GM23248 (cell line): ENCODE data around the gene EDIL3. TPM values are rescaled to one million over a fixed set of nuclear protein-coding genes. Genes with fewer than 3 reads are reported as not detected.

Source experiments
- DNase-seq: peaks from one replicate; pipeline ENCODE4 v3.0.0-alpha.2; 2015
- H2AFZ ChIP-seq: fragments of 200-600 bp; sonication (generic); 2 replicates; pipeline ENCODE4 v1.6.1; 2016; ENCODE audit warnings: antibody characterized with exemption
- H3F3A ChIP-seq: fragments of 200-600 bp; sonication (generic); 2 replicates; pipeline ENCODE4 v1.6.1; 2016; ENCODE audit warnings: mild to moderate bottlenecking, antibody characterized with exemption, mixed run types; ENCODE audit not compliant: insufficient read depth
- H3K27ac ChIP-seq: fragments of 200-600 bp; sonication (generic); 2 replicates; pipeline ENCODE4 v1.5.1; 2016; ENCODE audit warnings: mild to moderate bottlenecking
- H3K27me3 ChIP-seq: fragments of 200-600 bp; sonication (generic); replicated peaks from 2 replicates; pipeline ENCODE4 v1.6.1; 2016; ENCODE audit warnings: mild to moderate bottlenecking; ENCODE audit not compliant: insufficient read depth
- H3K36me3 ChIP-seq: fragments of 200-600 bp; sonication (generic); 2 replicates; pipeline ENCODE4 v1.6.1; 2016; ENCODE audit warnings: low read depth, mild to moderate bottlenecking
- H3K4me1 ChIP-seq: fragments of 200-600 bp; sonication (generic); 2 replicates; pipeline ENCODE4 v1.6.1; 2016; ENCODE audit warnings: mild to moderate bottlenecking; ENCODE audit not compliant: insufficient read depth
- H3K4me2 ChIP-seq: fragments of 200-600 bp; sonication (generic); one replicate; pipeline ENCODE4 v1.6.1; 2016; ENCODE audit warnings: mild to moderate bottlenecking; ENCODE audit not compliant: unreplicated experiment
- H3K4me3 ChIP-seq: fragments of 200-600 bp; sonication (generic); 2 replicates; pipeline ENCODE4 v1.5.1; 2016; ENCODE audit warnings: mild to moderate bottlenecking
- H3K79me2 ChIP-seq: fragments of 200-600 bp; sonication (generic); 2 replicates; pipeline ENCODE4 v1.6.1; 2016; ENCODE audit warnings: mild to moderate bottlenecking; ENCODE audit not compliant: insufficient read depth
- H3K9ac ChIP-seq: fragments of 200-600 bp; sonication (generic); 2 replicates; pipeline ENCODE4 v1.6.1; 2016; ENCODE audit warnings: mild to moderate bottlenecking
- H3K9me2 ChIP-seq: fragments of 200-600 bp; sonication (generic); 2 replicates; pipeline ENCODE4 v1.6.1; 2016; ENCODE audit warnings: mixed run types, mild to moderate bottlenecking, moderate library complexity; ENCODE audit not compliant: insufficient read depth
- H3K9me3 ChIP-seq: fragments of 200-600 bp; sonication (generic); one replicate; pipeline ENCODE4 v1.6.1; 2017; ENCODE audit warnings: low read depth
- H4K20me1 ChIP-seq: fragments of 200-600 bp; sonication (generic); 2 replicates; pipeline ENCODE4 v1.6.0; 2016; ENCODE audit not compliant: insufficient read depth
- EZH2 ChIP-seq: fragments of 200-600 bp; sonication (generic); IDR thresholded peaks from 2 replicates; pipeline ENCODE4 v1.6.1; 2018; ENCODE audit warnings: antibody characterized with exemption, mild to moderate bottlenecking; ENCODE audit not compliant: insufficient read depth, poor library complexity, severe bottlenecking
- EZH2phosphoT487 ChIP-seq: fragments of 200-600 bp; sonication (generic); IDR thresholded peaks from 2 replicates; pipeline ENCODE4 v1.6.1; 2018; ENCODE audit warnings: antibody characterized with exemption, moderate library complexity, mild to moderate bottlenecking, low read depth; ENCODE audit not compliant: insufficient read depth
- WGBS, 2 experiments: methylation state at CpG; one replicate each; pipeline ENCODE4 v1.1.6; 2015 to 2017; ENCODE audit warnings: low lambda C conversion rate in 2 of 2, low coverage in 1 of 2; ENCODE audit errors: missing lambda C conversion rate in 2 of 2; 5-methylcytosine and 5-hydroxymethylcytosine counted together
- in situ Hi-C: fragments of 300-500 bp; cut with MboI; formaldehyde crosslinking; loops from 2 replicates; pipeline ENCODE4 v1.15.0; 2020
- polyA plus RNA-seq: library from polyadenylated mRNA; unstranded; fragments of >200 nt; fragmentation: Nextera tagmentation; extraction: Ambion mirVana; gene quantifications from 2 replicates; pipeline ENCODE4 v1.2.1, GENCODE V29; 2016
- total RNA-seq: library from RNA; depleted of rRNA; stranded (reverse); fragments of >200 nt; shearing (Covaris generic); gene quantifications from 2 replicates; pipeline ENCODE4 v1.2.3, GENCODE V29; 2014

The EDIL3 gene
- total and polyA plus RNA-seq, 2 experiments from 2014 or later = 17.7 to 24.1 TPM

DNA sequence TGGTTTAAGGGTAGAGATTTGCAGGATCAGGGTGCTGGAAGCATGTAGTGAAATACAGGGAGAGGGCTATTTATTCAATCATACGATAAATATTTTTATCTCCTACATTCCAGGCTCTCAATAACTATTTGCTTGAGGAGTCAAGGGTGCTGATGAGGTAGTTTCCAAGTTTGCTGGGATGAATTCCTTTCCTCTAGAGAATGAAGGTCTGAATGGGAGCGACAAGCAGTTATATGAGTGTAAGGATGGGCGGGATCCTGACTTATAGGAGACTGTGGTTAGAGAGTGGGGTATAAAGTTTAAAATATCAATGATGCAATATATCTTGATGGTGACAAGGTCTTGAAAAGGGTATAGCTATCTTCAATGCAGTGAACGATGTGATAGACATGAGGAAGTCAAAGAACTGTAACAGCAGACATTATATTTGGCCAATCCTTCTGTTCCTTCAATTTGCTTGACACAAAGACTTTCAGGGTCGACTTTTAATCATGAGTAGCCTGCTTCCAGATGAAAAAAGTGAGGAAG is 462.9 kb downstream of the EDIL3 start:
- H4K20me1 ChIP-seq = no peaks in the 10 kb centered on the region
- no peak overlapping the region for H3K27ac ChIP-seq
- no peak for DNase-seq
- no peaks in the 10 kb centered on the region for H3K36me3 ChIP-seq
- WGBS, 2 experiments = 74 to 81% methylated on average over 5 of the region's 5 CpGs
- H3K9ac ChIP-seq = no peak overlapping the region
- no peaks in the 10 kb centered on the region for H3K79me2 ChIP-seq
- H3K9me3 ChIP-seq = no peaks in the 10 kb centered on the region
- no peak overlapping the region for H3K4me2 ChIP-seq
- H3F3A ChIP-seq = peaks cover 51% of the 10 kb centered on the region
- H2AFZ ChIP-seq = no peak overlapping the region
- H3K4me1 ChIP-seq = peaks cover 53% of the 10 kb centered on the region
- no peaks in the 10 kb centered on the region for H3K9me2 ChIP-seq
- no peaks in the 10 kb centered on the region for H3K27me3 ChIP-seq
- H3K4me3 ChIP-seq = no peak overlapping the region
- TF ChIP-seq EZH2phosphoT487 (no peak), EZH2 (no peak)
- in situ Hi-C loops = loop anchor here (10.0 kb wide), 1 partner anchor 333 kb away; no protein-coding TSS in a partner anchor

DNA sequence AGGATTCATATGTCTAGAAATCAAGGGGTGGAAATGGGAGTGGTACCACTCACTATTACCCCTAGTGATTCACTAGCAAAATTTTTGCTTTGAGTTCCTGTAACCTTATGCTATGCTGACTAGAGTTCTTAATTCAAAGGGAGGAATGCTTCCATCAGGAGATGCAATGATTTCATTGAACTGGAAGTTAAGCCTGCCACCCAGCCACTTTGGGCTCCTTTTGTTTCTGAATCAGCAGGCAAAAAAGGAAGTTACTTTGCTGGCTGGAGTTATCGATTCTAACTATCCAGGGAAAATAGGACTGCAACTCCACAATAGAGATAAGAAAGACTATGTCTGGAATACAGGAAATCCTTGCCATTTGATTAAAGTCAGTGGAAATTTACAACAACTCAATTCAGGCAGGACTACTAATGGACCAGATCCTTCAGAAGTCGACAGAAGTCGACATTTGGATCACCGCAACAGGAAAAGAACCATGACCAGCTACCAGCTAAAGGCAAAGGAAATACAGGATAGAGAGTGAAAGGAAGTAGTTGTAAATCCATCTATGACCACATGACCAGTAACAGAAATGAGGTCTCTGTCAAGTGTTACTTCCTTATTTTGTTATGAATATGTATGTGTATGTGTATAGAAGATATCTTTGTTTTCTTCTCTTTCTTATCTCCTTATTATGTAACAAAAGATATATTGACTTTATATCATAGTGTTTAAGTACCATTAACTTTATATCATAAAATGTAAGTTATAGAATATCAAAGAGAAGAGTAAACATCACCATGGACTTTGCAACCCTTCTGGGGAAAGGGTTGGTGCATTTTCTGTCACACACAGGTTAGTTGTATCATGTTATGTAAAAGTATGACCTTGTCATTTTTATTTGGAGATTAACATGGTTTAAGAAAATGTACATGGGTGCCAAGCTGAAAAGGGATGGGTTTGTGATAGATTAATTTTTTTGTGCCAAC is 465.3 kb downstream of the EDIL3 start:
- Histone ChIP-seq H3K9ac (no peak overlapping the region), H3K4me3 (no peak overlapping the region), H3K79me2 (no peaks in the 10 kb centered on the region), H3K36me3 (no peaks in the 10 kb centered on the region), H3K27me3 (no peaks in the 10 kb centered on the region), H4K20me1 (no peaks in the 10 kb centered on the region), H3K9me2 (no peaks in the 10 kb centered on the region), H3F3A (peaks cover 28% of the 10 kb centered on the region), H2AFZ (peak overlapping the region; percentile 12), H3K4me2 (peak overlapping the region; percentile 36), H3K27ac (peak overlapping the region; percentile 30), H3K4me1 (peaks cover 48% of the 10 kb centered on the region), H3K9me3 (no peaks in the 10 kb centered on the region)
- no peak for TF ChIP-seq EZH2
- no peak for TF ChIP-seq EZH2phosphoT487
- peak; percentile 57 for DNase-seq
- in situ Hi-C loops = loop anchor here (10.0 kb wide), 1 partner anchor 335 kb away; no protein-coding TSS in a partner anchor
- 67 to 72% methylated on average over 4 of the region's 4 CpGs for WGBS, 2 experiments

DNA sequence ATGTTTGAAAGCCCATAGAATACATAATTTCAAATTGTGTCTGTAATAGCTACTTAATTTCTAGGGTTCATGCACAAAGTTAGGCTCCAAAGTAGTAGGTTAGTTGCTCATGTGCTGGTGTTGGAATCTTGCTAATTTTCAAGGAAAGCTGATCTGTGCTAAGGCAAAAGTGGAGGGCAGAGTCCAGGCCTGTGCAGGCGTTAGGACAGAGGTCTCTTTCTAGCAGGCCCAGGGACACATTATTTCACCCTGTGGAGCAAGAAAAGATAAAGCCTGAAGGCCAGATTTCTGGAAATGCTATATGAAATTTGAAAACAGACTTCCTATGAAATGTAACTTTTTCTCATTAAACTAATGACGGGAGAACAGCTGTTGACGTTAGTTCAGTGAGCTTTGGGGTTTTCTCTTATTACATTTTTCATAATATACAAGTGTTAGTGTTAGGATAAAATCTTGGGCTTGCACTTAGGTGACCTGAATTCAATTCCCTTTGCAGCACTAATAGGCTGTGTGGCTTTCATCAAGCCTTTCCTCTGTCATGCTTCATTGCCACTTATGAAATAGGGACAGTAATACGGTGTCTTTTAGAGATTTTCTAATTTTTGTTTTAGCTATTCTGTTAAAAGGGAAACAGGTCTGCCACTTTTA is 467.3 kb downstream of the EDIL3 start:
- H3K27ac ChIP-seq = no peak overlapping the region
- 66 to 73% methylated on average over 4 of the region's 4 CpGs for WGBS, 2 experiments

DNA sequence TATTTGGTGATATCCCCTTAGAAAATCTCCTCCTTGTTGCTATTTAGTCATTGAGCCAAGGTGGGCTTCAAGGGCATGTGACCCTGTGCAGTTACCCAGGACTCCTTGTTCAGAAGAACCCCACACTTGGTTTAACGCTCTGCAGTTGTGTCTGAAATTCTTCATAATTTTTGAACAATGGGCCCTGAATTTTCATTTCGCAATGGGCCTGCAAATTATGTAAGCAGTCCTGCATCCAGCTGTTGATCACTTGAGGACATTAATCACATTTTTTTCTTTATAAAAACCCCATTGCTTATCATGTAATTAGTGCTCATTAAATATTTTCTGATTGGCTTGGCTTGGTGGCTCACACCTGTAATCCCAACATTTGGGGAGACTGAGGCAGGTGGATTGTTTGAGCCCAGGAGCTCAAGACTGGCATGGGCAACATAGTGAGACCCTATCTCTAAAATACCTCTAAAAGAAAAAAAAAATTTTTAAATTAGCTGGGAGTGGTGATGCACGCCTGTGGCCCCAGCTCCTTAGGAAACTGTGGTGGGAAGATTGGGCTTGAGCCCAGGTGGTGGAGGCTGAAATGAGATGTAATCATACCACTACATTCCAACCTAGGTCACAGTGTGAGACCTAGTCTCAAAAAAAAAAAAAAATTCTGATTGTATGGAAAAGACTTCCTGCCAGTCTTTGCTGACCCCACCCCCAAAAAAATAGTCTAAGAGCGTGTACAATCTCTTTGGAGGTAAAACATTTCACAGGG is 469.8 kb downstream of the EDIL3 start:
- Histone ChIP-seq H3K36me3 (no peaks in the 10 kb centered on the region), H3K9ac (no peak overlapping the region), H3K4me2 (no peak overlapping the region), H3K27ac (no peak overlapping the region), H4K20me1 (no peaks in the 10 kb centered on the region), H3F3A (peaks cover 14% of the 10 kb centered on the region; the same call in 1 of the 2 replicates), H3K4me1 (peaks cover 46% of the 10 kb centered on the region), H3K9me2 (no peaks in the 10 kb centered on the region), H3K9me3 (no peaks in the 10 kb centered on the region), H3K4me3 (no peak overlapping the region), H3K79me2 (no peaks in the 10 kb centered on the region), H3K27me3 (no peaks in the 10 kb centered on the region), H2AFZ (peak overlapping the region; percentile 56)
- TF ChIP-seq EZH2 = no peak
- TF ChIP-seq EZH2phosphoT487 = no peak
- in situ Hi-C loops = no loop called here
- 66 to 76% methylated on average over 4 of the region's 4 CpGs for WGBS, 2 experiments
- no peak for DNase-seq

More for the DNA sequence above, 467.3 kb downstream of the EDIL3 start:
- Histone ChIP-seq H4K20me1 (no peaks in the 10 kb centered on the region), H3K4me1 (peaks cover 48% of the 10 kb centered on the region), H3K9me3 (no peaks in the 10 kb centered on the region), H3K27me3 (no peaks in the 10 kb centered on the region), H3K4me2 (no peak overlapping the region), H2AFZ (0 out of 2 replicates have a peak overlapping the region, but pooled peaks have one; percentile 26), H3K9me2 (no peaks in the 10 kb centered on the region), H3K79me2 (no peaks in the 10 kb centered on the region), H3K4me3 (no peak overlapping the region), H3K36me3 (no peaks in the 10 kb centered on the region), H3K9ac (no peak overlapping the region), H3F3A (peaks cover 15% of the 10 kb centered on the region; the same call in 1 of the 2 replicates)
- in situ Hi-C loops = no loop called here
- TF ChIP-seq EZH2 (no peak), EZH2phosphoT487 (no peak)
- no peak for DNase-seq
